ENCODE results near the gene COPZ2.

- TF ChIP-seq, protein P1, sequence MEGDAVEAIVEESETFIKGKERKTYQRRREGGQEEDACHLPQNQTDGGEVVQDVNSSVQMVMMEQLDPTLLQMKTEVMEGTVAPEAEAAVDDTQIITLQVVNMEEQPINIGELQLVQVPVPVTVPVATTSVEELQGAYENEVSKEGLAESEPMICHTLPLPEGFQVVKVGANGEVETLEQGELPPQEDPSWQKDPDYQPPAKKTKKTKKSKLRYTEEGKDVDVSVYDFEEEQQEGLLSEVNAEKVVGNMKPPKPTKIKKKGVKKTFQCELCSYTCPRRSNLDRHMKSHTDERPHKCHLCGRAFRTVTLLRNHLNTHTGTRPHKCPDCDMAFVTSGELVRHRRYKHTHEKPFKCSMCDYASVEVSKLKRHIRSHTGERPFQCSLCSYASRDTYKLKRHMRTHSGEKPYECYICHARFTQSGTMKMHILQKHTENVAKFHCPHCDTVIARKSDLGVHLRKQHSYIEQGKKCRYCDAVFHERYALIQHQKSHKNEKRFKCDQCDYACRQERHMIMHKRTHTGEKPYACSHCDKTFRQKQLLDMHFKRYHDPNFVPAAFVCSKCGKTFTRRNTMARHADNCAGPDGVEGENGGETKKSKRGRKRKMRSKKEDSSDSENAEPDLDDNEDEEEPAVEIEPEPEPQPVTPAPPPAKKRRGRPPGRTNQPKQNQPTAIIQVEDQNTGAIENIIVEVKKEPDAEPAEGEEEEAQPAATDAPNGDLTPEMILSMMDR (IDR thresholded peaks at IDR 0.05): no peak
- TF ChIP-seq POLR2A (IDR thresholded peaks at IDR 0.05): no peak
Observed at GRCh38 chr17:48025904-48026501, 11.6 kb downstream of the COPZ2 start.
